SH-SY5Y (cell line): Measurements from ENCODE around the gene PRKAR2A.

Experiments used
- GATA2 ChIP-seq: IDR thresholded peaks from 2 replicates; pipeline ENCODE4 v1.6.1; 2011; ENCODE audit warnings: mild to moderate bottlenecking, low read depth, low read length
- GATA3 ChIP-seq: IDR thresholded peaks from 2 replicates; pipeline ENCODE4 v1.6.1; 2011; ENCODE audit warnings: low read depth, mild to moderate bottlenecking, low read length, moderate library complexity

- no peak for TF ChIP-seq GATA2
- TF ChIP-seq GATA3 = no peak
These were observed 63.1 kb downstream of the PRKAR2A start for GRCh38 chr3:48784426-48785120.
